KMS-11 (cell line): ENCODE results near the gene AGMAT.

ENCODE experiments used
- H2AFZ ChIP-seq: fragments of 200-600 bp; sonication (generic); 2 replicates; pipeline ENCODE4 v1.6.1; 2016; ENCODE audit warnings: antibody characterized with exemption, mixed run types, low read depth
- H3K27ac ChIP-seq: fragments of 200-600 bp; sonication (generic); 2 replicates; pipeline ENCODE4 v1.6.1; 2016; ENCODE audit warnings: mild to moderate bottlenecking, mixed run types
- H3K27me3 ChIP-seq: fragments of 200-600 bp; sonication (generic); 2 replicates; pipeline ENCODE4 v1.6.1; 2017; ENCODE audit warnings: mild to moderate bottlenecking, low read depth, mixed run types, moderate library complexity; ENCODE audit not compliant: insufficient read depth
- H3K36me3 ChIP-seq: fragments of 200-600 bp; sonication (generic); 2 replicates; pipeline ENCODE4 v1.6.1; 2017; ENCODE audit warnings: mild to moderate bottlenecking, mixed run types; ENCODE audit not compliant: insufficient read depth
- H3K4me1 ChIP-seq: fragments of 200-600 bp; sonication (generic); 2 replicates; pipeline ENCODE4 v1.6.1; 2016; ENCODE audit warnings: mild to moderate bottlenecking, low read depth, mixed run types; ENCODE audit not compliant: poor library complexity, severe bottlenecking
- H3K4me2 ChIP-seq: fragments of 200-600 bp; sonication (generic); 2 replicates; pipeline ENCODE4 v1.7.0; 2016; ENCODE audit warnings: mild to moderate bottlenecking, mixed run types
- H3K4me3 ChIP-seq: fragments of 200-600 bp; sonication (generic); IDR thresholded peaks from 2 replicates; pipeline ENCODE4 v1.6.1; 2017; ENCODE audit warnings: low read depth, low read length, mixed read lengths; ENCODE audit not compliant: insufficient read depth
- H3K79me2 ChIP-seq: fragments of 200-600 bp; sonication (generic); 2 replicates; pipeline ENCODE4 v1.6.1; 2016; ENCODE audit warnings: low read depth, mixed run types; ENCODE audit not compliant: insufficient read depth
- H3K9ac ChIP-seq: fragments of 200-600 bp; sonication (generic); 2 replicates; pipeline ENCODE4 v1.6.1; 2016; ENCODE audit warnings: mild to moderate bottlenecking, mixed run types
- H4K20me1 ChIP-seq: fragments of 200-600 bp; sonication (generic); 2 replicates; pipeline ENCODE4 v1.6.1; 2016; ENCODE audit warnings: mild to moderate bottlenecking, mixed run types; ENCODE audit not compliant: insufficient read depth
- CTCF ChIP-seq: fragments of 200-600 bp; sonication (generic); conservative IDR thresholded peaks from 2 replicates; pipeline ENCODE4 v1.6.1; 2017; ENCODE audit warnings: low read depth, mild to moderate bottlenecking, antibody characterized with exemption, low read length, moderate library complexity, mixed read lengths

The AGMAT gene

GRCh38 chr1:15603050-15603965, 18.5 kb upstream of the AGMAT start:
- H3K4me2 ChIP-seq = peak overlapping the region; percentile 99

GRCh38 chr1:15598436-15598835, 13.6 kb upstream of the AGMAT start:
- Histone ChIP-seq H3K27ac (no peak overlapping the region), H3K79me2 (no peaks in the 10 kb centered on the region), H3K4me2 (no peak overlapping the region), H3K4me3 (no peak overlapping the region), H3K9ac (no peak overlapping the region), H2AFZ (no peak overlapping the region), H3K4me1 (peaks cover 11% of the 10 kb centered on the region), H3K36me3 (no peaks in the 10 kb centered on the region), H4K20me1 (no peaks in the 10 kb centered on the region), H3K27me3 (no peaks in the 10 kb centered on the region)
- no peak for TF ChIP-seq CTCF

More at GRCh38 chr1:15603050-15603965, 18.5 kb upstream of the AGMAT start:
- peaks cover 13% of the 10 kb centered on the region for H3K4me1 ChIP-seq
- H3K79me2 ChIP-seq = no peaks in the 10 kb centered on the region
- peak overlapping the region; percentile 87 for H3K27ac ChIP-seq
- H3K4me3 ChIP-seq = peak overlapping the region; percentile 92
- H3K27me3 ChIP-seq = no peaks in the 10 kb centered on the region
- TF ChIP-seq CTCF = no peak
- H4K20me1 ChIP-seq = no peaks in the 10 kb centered on the region
- peak overlapping the region; percentile 83 for H3K9ac ChIP-seq
- H3K36me3 ChIP-seq = no peaks in the 10 kb centered on the region
- peak overlapping the region; percentile 93 for H2AFZ ChIP-seq

GRCh38 chr1:15595809-15596617, 11.2 kb upstream of the AGMAT start:
- H3K9ac ChIP-seq = no peak overlapping the region
- no peak overlapping the region for H3K4me2 ChIP-seq
- H3K27me3 ChIP-seq = no peaks in the 10 kb centered on the region
- H2AFZ ChIP-seq = no peak overlapping the region
- H3K36me3 ChIP-seq = no peaks in the 10 kb centered on the region
- H3K79me2 ChIP-seq = no peaks in the 10 kb centered on the region
- TF ChIP-seq CTCF = no peak
- H3K27ac ChIP-seq = no peak overlapping the region
- H4K20me1 ChIP-seq = no peaks in the 10 kb centered on the region
- H3K4me1 ChIP-seq = peaks cover 4% of the 10 kb centered on the region
- H3K4me3 ChIP-seq = no peak overlapping the region

- Histone ChIP-seq H3K4me1 (peaks cover 4% of the 10 kb centered on the region), H3K79me2 (no peaks in the 10 kb centered on the region), H3K27me3 (no peaks in the 10 kb centered on the region), H3K36me3 (no peaks in the 10 kb centered on the region), H3K4me3 (no peak overlapping the region), H3K4me2 (no peak overlapping the region), H4K20me1 (no peaks in the 10 kb centered on the region), H3K27ac (no peak overlapping the region), H2AFZ (no peak overlapping the region), H3K9ac (no peak overlapping the region)
- TF ChIP-seq CTCF = no peak
Measured at GRCh38 chr1:15592285-15592684, 7.4 kb upstream of the AGMAT start.
